Liver (tissue), 3 donors: ENCODE measurements around the gene ARHGAP10.

ENCODE experiments used
- RAD21 ChIP-seq, 2 donors: IDR thresholded peaks; 2 replicates each; pipeline ENCODE4 v1.6.1; 2016; ENCODE audit warnings: antibody characterized with exemption in 2 of 2, mild to moderate bottlenecking in 2 of 2
- RXRA ChIP-seq, 2 donors: IDR thresholded peaks; 2 replicates each; pipeline ENCODE4 v1.6.1; 2017 to 2018; ENCODE audit warnings: antibody characterized with exemption in 2 of 2, mild to moderate bottlenecking in 1 of 2
- TAF1 ChIP-seq: conservative IDR thresholded peaks from 2 replicates; pipeline ENCODE4 v1.6.1; 2016; ENCODE audit warnings: antibody characterized with exemption, mild to moderate bottlenecking
- YY1 ChIP-seq: IDR thresholded peaks from 2 replicates; pipeline ENCODE4 v1.6.1; 2016; ENCODE audit warnings: antibody characterized with exemption, mild to moderate bottlenecking
- TF ChIP-seq, protein P1 (sequence below): IDR thresholded peaks from 2 replicates; pipeline ENCODE4 v1.6.1; 2016; ENCODE audit warnings: antibody characterized with exemption, mild to moderate bottlenecking
- TF ChIP-seq, protein P2 (sequence below): fragments of 150-350 bp; IDR thresholded peaks from 2 replicates; pipeline ENCODE4 v1.5.1; 2017; ENCODE audit warnings: improper control_type of control experiment, low read depth, low read length; ENCODE audit not compliant: missing input control
- TF ChIP-seq, protein P3 (sequence below): IDR thresholded peaks from 2 replicates; pipeline ENCODE4 v1.6.1; 2016; ENCODE audit warnings: antibody characterized with exemption
- TF ChIP-seq, protein P4 (sequence below): IDR thresholded peaks from 2 replicates; pipeline ENCODE4 v1.6.1; 2016; ENCODE audit warnings: antibody characterized with exemption
- donor health status: healthy.
- donor health status: healthy.

GRCh38 chr4:148092316-148093014 is 360.6 kb downstream of the ARHGAP10 start:
- TF ChIP-seq, protein P1, sequence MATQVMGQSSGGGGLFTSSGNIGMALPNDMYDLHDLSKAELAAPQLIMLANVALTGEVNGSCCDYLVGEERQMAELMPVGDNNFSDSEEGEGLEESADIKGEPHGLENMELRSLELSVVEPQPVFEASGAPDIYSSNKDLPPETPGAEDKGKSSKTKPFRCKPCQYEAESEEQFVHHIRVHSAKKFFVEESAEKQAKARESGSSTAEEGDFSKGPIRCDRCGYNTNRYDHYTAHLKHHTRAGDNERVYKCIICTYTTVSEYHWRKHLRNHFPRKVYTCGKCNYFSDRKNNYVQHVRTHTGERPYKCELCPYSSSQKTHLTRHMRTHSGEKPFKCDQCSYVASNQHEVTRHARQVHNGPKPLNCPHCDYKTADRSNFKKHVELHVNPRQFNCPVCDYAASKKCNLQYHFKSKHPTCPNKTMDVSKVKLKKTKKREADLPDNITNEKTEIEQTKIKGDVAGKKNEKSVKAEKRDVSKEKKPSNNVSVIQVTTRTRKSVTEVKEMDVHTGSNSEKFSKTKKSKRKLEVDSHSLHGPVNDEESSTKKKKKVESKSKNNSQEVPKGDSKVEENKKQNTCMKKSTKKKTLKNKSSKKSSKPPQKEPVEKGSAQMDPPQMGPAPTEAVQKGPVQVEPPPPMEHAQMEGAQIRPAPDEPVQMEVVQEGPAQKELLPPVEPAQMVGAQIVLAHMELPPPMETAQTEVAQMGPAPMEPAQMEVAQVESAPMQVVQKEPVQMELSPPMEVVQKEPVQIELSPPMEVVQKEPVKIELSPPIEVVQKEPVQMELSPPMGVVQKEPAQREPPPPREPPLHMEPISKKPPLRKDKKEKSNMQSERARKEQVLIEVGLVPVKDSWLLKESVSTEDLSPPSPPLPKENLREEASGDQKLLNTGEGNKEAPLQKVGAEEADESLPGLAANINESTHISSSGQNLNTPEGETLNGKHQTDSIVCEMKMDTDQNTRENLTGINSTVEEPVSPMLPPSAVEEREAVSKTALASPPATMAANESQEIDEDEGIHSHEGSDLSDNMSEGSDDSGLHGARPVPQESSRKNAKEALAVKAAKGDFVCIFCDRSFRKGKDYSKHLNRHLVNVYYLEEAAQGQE = no peak
- TF ChIP-seq, protein P2, sequence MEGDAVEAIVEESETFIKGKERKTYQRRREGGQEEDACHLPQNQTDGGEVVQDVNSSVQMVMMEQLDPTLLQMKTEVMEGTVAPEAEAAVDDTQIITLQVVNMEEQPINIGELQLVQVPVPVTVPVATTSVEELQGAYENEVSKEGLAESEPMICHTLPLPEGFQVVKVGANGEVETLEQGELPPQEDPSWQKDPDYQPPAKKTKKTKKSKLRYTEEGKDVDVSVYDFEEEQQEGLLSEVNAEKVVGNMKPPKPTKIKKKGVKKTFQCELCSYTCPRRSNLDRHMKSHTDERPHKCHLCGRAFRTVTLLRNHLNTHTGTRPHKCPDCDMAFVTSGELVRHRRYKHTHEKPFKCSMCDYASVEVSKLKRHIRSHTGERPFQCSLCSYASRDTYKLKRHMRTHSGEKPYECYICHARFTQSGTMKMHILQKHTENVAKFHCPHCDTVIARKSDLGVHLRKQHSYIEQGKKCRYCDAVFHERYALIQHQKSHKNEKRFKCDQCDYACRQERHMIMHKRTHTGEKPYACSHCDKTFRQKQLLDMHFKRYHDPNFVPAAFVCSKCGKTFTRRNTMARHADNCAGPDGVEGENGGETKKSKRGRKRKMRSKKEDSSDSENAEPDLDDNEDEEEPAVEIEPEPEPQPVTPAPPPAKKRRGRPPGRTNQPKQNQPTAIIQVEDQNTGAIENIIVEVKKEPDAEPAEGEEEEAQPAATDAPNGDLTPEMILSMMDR = no peak
- TF ChIP-seq TAF1 (no peak), RAD21 (IDR thresholded peaks at IDR 0.05) (no peak), RXRA (IDR thresholded peaks at IDR 0.05) (no peak), YY1 (no peak)
- TF ChIP-seq, protein P3, sequence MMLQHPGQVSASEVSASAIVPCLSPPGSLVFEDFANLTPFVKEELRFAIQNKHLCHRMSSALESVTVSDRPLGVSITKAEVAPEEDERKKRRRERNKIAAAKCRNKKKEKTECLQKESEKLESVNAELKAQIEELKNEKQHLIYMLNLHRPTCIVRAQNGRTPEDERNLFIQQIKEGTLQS = no peak
- TF ChIP-seq, protein P4, sequence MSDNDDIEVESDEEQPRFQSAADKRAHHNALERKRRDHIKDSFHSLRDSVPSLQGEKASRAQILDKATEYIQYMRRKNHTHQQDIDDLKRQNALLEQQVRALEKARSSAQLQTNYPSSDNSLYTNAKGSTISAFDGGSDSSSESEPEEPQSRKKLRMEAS = no peak
